K562 (cell line): ENCODE measurements around the gene SUGP1. TPM values are rescaled to one million over a fixed set of nuclear protein-coding genes. Genes with fewer than 3 reads are reported as not detected.

Source experiments
- CREBBP ChIP-seq: IDR thresholded peaks from one replicate; pipeline ENCODE4 v1.6.1; 2012; ENCODE audit warnings: low read depth, mild to moderate bottlenecking, control low read depth, inconsistent platforms, low read length
- DDX20 ChIP-seq: fragments of 450-650 bp; IDR thresholded peaks from 2 replicates; pipeline ENCODE4 v1.6.1; 2016; ENCODE audit warnings: missing genetic modification characterization, low read depth, mild to moderate bottlenecking, missing compliant biosample characterization, moderate library complexity
- DIDO1 ChIP-seq: fragments of 450-650 bp; IDR thresholded peaks from 2 replicates; pipeline ENCODE4 v1.6.1; 2016; ENCODE audit warnings: low read depth, missing biosample characterization, missing genetic modification characterization
- DMBX1 ChIP-seq: fragments of 250-450 bp; sonication (Bioruptor Pico); IDR thresholded peaks from 2 replicates; pipeline ENCODE4 v1.8.0; 2022; ENCODE audit warnings: inconsistent platforms, mild to moderate bottlenecking, moderate library complexity, borderline replicate concordance
- HDAC2 ChIP-seq: fragments of 450-650 bp; IDR thresholded peaks from 2 replicates; pipeline ENCODE4 v1.6.1; 2016; ENCODE audit warnings: mild to moderate bottlenecking
- HOXB6 ChIP-seq: fragments of 250-450 bp; sonication (Bioruptor Pico); IDR thresholded peaks from 2 replicates; pipeline ENCODE4 v1.5.1; 2022; ENCODE audit warnings: mild to moderate bottlenecking, borderline replicate concordance
- KLF16 ChIP-seq: IDR thresholded peaks from 2 replicates; pipeline ENCODE4 v1.6.1; 2016; ENCODE audit warnings: antibody characterized with exemption
- L3MBTL2 ChIP-seq: fragments of 450-650 bp; IDR thresholded peaks from 2 replicates; pipeline ENCODE4 v1.6.1; 2016; ENCODE audit warnings: mild to moderate bottlenecking, moderate library complexity
- MBD2 ChIP-seq: sonication (generic); IDR thresholded peaks from 2 replicates; pipeline ENCODE4 v1.6.1; 2016; ENCODE audit warnings: low read depth, borderline replicate concordance
- MCM5 ChIP-seq: fragments of 450-650 bp; IDR thresholded peaks from 2 replicates; pipeline ENCODE4 v1.6.1; 2016; ENCODE audit warnings: low read depth
- PCBP2 ChIP-seq: fragments of 200-400 bp; formaldehyde crosslinking; IDR thresholded peaks from 2 replicates; pipeline ENCODE4 v1.6.1; 2018; ENCODE audit warnings: low read length, low read depth, mild to moderate bottlenecking, moderate library complexity; ENCODE audit not compliant: poor library complexity, severe bottlenecking
- RUNX1 ChIP-seq: sonication (generic); IDR thresholded peaks from 2 replicates; pipeline ENCODE4 v1.6.1; 2016; ENCODE audit warnings: antibody characterized with exemption, low read depth
- SIX5 ChIP-seq, 2 experiments: IDR thresholded peaks; 2 replicates each; pipeline ENCODE4 v1.6.1; 2011; ENCODE audit warnings: low read length in 2 of 2, borderline replicate concordance in 1 of 2, low read depth in 1 of 2, mild to moderate bottlenecking in 1 of 2, moderate library complexity in 1 of 2; ENCODE audit not compliant: insufficient read depth in 1 of 2
- TAL1 ChIP-seq: fragments of 450-650 bp; IDR thresholded peaks from 2 replicates; pipeline ENCODE4 v1.6.1; 2016; ENCODE audit warnings: mild to moderate bottlenecking
- TCF7L2 ChIP-seq: fragments of 150-350 bp; IDR thresholded peaks from 2 replicates; pipeline ENCODE4 v1.6.1; 2016; ENCODE audit warnings: low read depth, mild to moderate bottlenecking, low read length, moderate library complexity
- TCFL5 ChIP-seq: fragments of 250-450 bp; sonication (Bioruptor Pico); conservative IDR thresholded peaks from 2 replicates; pipeline ENCODE4 v1.6.1; 2021; ENCODE audit warnings: mild to moderate bottlenecking, moderate library complexity, matching md5 sums
- ZC3H8 ChIP-seq: fragments of 450-650 bp; IDR thresholded peaks from 2 replicates; pipeline ENCODE4 v1.6.1; 2017
- ZEB2 ChIP-seq: fragments of 450-650 bp; IDR thresholded peaks from 2 replicates; pipeline ENCODE4 v1.6.1; 2016
- ZNF121 ChIP-seq: sonication (generic); formaldehyde crosslinking; conservative IDR thresholded peaks from 2 replicates; pipeline ENCODE4 v1.8.0; 2022; ENCODE audit warnings: missing genetic modification reagents
- ZNF212 ChIP-seq: fragments of 450-650 bp; formaldehyde crosslinking; IDR thresholded peaks from 2 replicates; pipeline ENCODE4 v1.4.0; 2020; ENCODE audit warnings: mild to moderate bottlenecking
- ZNF23 ChIP-seq: fragments of 250-450 bp; sonication (Bioruptor Pico); IDR thresholded peaks from 2 replicates; pipeline ENCODE4 v1.4.0; 2020; ENCODE audit warnings: mild to moderate bottlenecking
- ZNF263 ChIP-seq: sonication (generic); formaldehyde crosslinking; IDR thresholded peaks from 2 replicates; pipeline ENCODE4 v1.8.0; 2022; ENCODE audit warnings: mild to moderate bottlenecking, missing genetic modification reagents, borderline replicate concordance
- ZNF75A ChIP-seq: fragments of 450-650 bp; formaldehyde crosslinking; IDR thresholded peaks from 2 replicates; pipeline ENCODE4 v1.4.0; 2020; ENCODE audit warnings: mild to moderate bottlenecking
- polyA plus RNA-seq, 8 experiments: library from polyadenylated mRNA; depleted of rRNA in 4 of 8; stranded (reverse) in 5 of 8; unstranded in 3 of 8; fragments of >200 nt; fragmentation: Nextera tagmentation in 2 of 8; fragmentation: Illumina TruSeq in 1 of 8; extraction: Ambion mirVana in 2 of 8; extraction: Trizol in 1 of 8; gene quantifications; 2 replicates each; pipeline versions ENCODE4 v1.2.1 to v1.2.3, GENCODE V29; 2011 to 2014; ENCODE audit warnings: inconsistent platforms in 1 of 8, missing spikeins in 1 of 8
- total RNA-seq, 7 experiments: library from RNA; depleted of rRNA in 6 of 7; stranded (reverse); fragments of >200 nt in 6 of 7; fragmentation: Illumina TruSeq in 2 of 7; extraction: Trizol in 2 of 7; gene quantifications; 2 replicates each; pipeline versions ENCODE4 v1.2.1 to v1.2.3, GENCODE V29; 2011 to 2021; ENCODE audit warnings: low replicate concordance in 1 of 7
- TF ChIP-seq, protein P1 (sequence below), 2 experiments: fragments of 200-800 bp in 1 of 2; sonication (Bioruptor generic) in 1 of 2; sonication (generic) in 1 of 2; formaldehyde crosslinking in 1 of 2; IDR thresholded peaks in 1 of 2; conservative IDR thresholded peaks in 1 of 2; 2 replicates each; pipeline versions ENCODE4 v1.5.0 to v1.6.1; 2016 to 2020; ENCODE audit warnings: missing compliant biosample characterization in 1 of 2, missing genetic modification characterization in 1 of 2, missing genetic modification reagents in 1 of 2
- TF ChIP-seq, protein P2 (sequence below): fragments of 250-450 bp; sonication (Bioruptor Pico); IDR thresholded peaks from 2 replicates; pipeline ENCODE4 v1.8.0; 2022; ENCODE audit warnings: moderate library complexity, mild to moderate bottlenecking, inconsistent platforms
- TF ChIP-seq, protein P3 (sequence below): fragments of 450-650 bp; IDR thresholded peaks from 2 replicates; pipeline ENCODE4 v1.6.1; 2017; ENCODE audit warnings: mild to moderate bottlenecking, moderate library complexity

SUGP1 gene
- total and polyA plus RNA-seq, 9 of the 15 experiments (the other 6 are each of a cell fraction or from before 2014, with no cell fraction given): 1.0 to 53.3 (median 32.4) TPM

DNA sequence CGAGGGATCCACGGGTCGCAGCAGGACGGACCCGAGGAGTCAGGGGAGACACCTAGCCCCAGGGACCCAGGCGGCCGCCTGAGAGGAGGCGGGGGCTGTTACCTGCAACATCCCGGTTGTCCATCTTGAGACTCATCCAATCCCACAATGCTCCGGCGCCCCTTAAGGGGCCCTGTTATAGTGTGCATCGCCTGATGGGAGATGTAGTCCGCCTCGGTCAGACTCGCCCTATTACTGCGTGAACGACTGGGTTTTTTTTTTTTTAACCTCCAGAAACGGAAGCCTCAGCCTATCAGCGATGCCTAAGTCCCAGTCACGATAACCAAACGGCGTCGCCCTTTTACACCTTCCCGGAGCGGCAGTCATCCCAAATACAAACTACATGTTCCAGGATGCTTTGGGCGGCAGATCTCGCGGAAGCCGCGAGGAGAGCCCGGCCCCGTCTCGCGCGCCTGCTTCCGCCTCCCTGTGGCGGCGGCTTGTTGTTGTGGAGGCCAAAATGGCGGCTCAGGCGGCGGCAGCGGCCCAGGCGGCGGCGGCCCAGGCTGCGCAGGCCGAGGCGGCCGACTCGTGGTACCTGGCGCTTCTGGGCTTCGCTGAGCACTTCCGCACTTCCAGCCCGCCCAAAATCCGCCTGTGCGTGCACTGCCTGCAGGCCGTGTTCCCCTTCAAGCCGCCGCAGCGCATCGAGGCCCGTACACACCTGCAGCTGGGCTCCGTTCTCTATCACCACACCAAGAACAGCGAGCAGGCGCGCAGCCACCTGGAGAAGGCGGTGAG is at the start of gene SUGP1, which contains the start of gene MAU2 (continued):
- TF ChIP-seq ZNF121 (CRISPR knock-in tag) (no peak), ZNF212 (CRISPR knock-in tag) (no peak), ZEB2 (peak; percentile 79), SIX5 (IDR thresholded peaks at IDR 0.05; ENCODE audit: borderline replicate concordance in 1 of 2, insufficient read depth in 1 of 2, low read depth in 1 of 2, low read length in 2 of 2) (peak; percentile 84), DIDO1 (peak; percentile 79), ZC3H8 (no peak), MCM5 (no peak), KLF16 (no peak), TCF7L2 (0 out of 2 replicates have a peak, but pooled peaks have one; percentile 23), DMBX1 (CRISPR knock-in tag) (peak; percentile 31; the same call in 1 of the 2 replicates), TAL1 (no peak), PCBP2 (no peak), TCFL5 (CRISPR knock-in tag) (no peak), RUNX1 (no peak), L3MBTL2 (peak; percentile 71), MBD2 (peak; percentile 84), HDAC2 (peak; percentile 16), DDX20 (tag) (no peak), ZNF75A (0 out of 2 replicates have a peak, but pooled peaks have one; percentile 22), ZNF263 (CRISPR knock-in tag) (peak; percentile 69; the same call in 1 of the 2 replicates), CREBBP (no peak), HOXB6 (no peak), ZNF23 (CRISPR knock-in tag) (no peak)
- TF ChIP-seq, protein P1, sequence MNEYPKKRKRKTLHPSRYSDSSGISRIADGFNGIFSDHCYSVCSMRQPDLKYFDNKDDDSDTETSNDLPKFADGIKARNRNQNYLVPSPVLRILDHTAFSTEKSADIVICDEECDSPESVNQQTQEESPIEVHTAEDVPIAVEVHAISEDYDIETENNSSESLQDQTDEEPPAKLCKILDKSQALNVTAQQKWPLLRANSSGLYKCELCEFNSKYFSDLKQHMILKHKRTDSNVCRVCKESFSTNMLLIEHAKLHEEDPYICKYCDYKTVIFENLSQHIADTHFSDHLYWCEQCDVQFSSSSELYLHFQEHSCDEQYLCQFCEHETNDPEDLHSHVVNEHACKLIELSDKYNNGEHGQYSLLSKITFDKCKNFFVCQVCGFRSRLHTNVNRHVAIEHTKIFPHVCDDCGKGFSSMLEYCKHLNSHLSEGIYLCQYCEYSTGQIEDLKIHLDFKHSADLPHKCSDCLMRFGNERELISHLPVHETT (CRISPR knock-in tag; conservative IDR thresholded peaks at IDR 0.05 in 1 of 2, IDR thresholded peaks at IDR 0.05 in 1 of 2): peak; percentile 72 to 87; a peak in 2 of 4 replicates
- TF ChIP-seq, protein P2, sequence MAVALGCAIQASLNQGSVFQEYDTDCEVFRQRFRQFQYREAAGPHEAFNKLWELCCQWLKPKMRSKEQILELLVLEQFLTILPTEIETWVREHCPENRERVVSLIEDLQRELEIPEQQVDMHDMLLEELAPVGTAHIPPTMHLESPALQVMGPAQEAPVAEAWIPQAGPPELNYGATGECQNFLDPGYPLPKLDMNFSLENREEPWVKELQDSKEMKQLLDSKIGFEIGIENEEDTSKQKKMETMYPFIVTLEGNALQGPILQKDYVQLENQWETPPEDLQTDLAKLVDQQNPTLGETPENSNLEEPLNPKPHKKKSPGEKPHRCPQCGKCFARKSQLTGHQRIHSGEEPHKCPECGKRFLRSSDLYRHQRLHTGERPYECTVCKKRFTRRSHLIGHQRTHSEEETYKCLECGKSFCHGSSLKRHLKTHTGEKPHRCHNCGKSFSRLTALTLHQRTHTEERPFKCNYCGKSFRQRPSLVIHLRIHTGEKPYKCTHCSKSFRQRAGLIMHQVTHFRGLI (CRISPR knock-in tag): peak; percentile 60; the same call in 1 of the 2 replicates
- TF ChIP-seq, protein P3, sequence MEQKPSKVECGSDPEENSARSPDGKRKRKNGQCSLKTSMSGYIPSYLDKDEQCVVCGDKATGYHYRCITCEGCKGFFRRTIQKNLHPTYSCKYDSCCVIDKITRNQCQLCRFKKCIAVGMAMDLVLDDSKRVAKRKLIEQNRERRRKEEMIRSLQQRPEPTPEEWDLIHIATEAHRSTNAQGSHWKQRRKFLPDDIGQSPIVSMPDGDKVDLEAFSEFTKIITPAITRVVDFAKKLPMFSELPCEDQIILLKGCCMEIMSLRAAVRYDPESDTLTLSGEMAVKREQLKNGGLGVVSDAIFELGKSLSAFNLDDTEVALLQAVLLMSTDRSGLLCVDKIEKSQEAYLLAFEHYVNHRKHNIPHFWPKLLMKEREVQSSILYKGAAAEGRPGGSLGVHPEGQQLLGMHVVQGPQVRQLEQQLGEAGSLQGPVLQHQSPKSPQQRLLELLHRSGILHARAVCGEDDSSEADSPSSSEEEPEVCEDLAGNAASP: no peak
